SIG-M5 (cell line): Measurements from ENCODE around the gene HMGA1.

Experiments used
- DNase-seq: peaks from one replicate; lab custom pipeline; 2025; lab: John Stamatoyannopoulos, UW

HMGA1 gene

DNA sequence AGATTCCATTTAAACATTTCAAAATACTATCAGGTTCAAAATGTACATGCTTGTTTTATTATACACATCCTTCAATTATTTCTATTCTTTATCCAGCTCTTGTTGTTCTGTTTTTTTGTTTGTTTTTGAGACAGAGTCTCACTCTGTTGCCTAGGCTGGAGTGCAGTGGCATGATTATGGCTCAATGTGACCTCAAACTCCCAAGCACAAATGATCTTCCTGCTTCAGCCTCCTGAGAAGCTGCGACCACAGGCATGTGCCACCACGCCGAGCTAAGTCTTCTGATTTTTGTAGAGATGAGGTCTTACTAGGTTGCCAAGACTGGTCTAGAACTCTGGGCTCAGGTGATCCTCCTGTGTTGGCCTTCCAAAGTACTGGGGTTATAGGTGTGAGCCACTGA lies 56.3 kb downstream of the HMGA1 start:
- no peak for DNase-seq

- no peak for DNase-seq
These were observed 59.0 kb downstream of the HMGA1 start for GRCh38 chr6:34295721-34296120.
